Motor neuron (in vitro differentiated cells): ENCODE measurements around the gene DLG3. TPM values are rescaled to one million over a fixed set of nuclear protein-coding genes. Genes with fewer than 3 reads are reported as not detected.
"Not testable (repeated sequence)": the region's sequence is repeated elsewhere in the genome, so short reads cannot be mapped to it uniquely, and the experiment has no call there.

Experiments used
- ATAC-seq, 8 experiments: fragments of 200-7000 bp; cut with Tn5 transposase; replicated peaks in 6 of 8; 2 replicates each; pipeline ENCODE4 v1.8.0; 2021; ENCODE audit warnings: mild to moderate bottlenecking in 8 of 8, moderate library complexity in 8 of 8
- H3K27ac ChIP-seq, 2 donors: fragments of 250-450 bp; sonication (Bioruptor Pico); 2 replicates each; pipeline ENCODE4 v1.9.0; 2021; ENCODE audit warnings: antibody characterized with exemption in 2 of 2, mild to moderate bottlenecking in 2 of 2, moderate library complexity in 1 of 2
- H3K4me1 ChIP-seq, 2 donors: fragments of 250-450 bp; sonication (Bioruptor Pico); replicated peaks in 1 of 2; 2 replicates each; pipeline ENCODE4 v1.6.1; 2021; ENCODE audit warnings: antibody characterized with exemption in 2 of 2, mild to moderate bottlenecking in 2 of 2, moderate library complexity in 1 of 2
- H3K4me3 ChIP-seq, 5 donors: fragments of 250-450 bp; sonication (Bioruptor Pico); 2 replicates each; pipeline ENCODE4 v1.9.0; 2021; ENCODE audit warnings: antibody characterized with exemption in 5 of 5, mild to moderate bottlenecking in 5 of 5, moderate library complexity in 4 of 5
- WGBS, 10 experiments: fragments of 450-650 bp; shearing (Covaris generic); methylation state at CpG; one replicate each; pipeline ENCODE4 v1.0.0; 2022; 5-methylcytosine and 5-hydroxymethylcytosine counted together
- in situ Hi-C, 9 experiments: fragments of 400-800 bp; cut with MboI; loops; one replicate each; pipeline ENCODE4 v1.15.0; 2021; ENCODE audit warnings: low sequenced_read_pairs in 9 of 9, low pct_unique_long_range_greater_than_20kb in 2 of 9; ENCODE audit not compliant: unreplicated experiment in 9 of 9
- total RNA-seq, 8 experiments: library from RNA; unstranded; fragments of 300-600 nt; gene quantifications; 2 replicates each; pipeline versions ENCODE4 v1.2.3 to v1.2.4, GENCODE V29; 2022

DLG3 gene
- total RNA-seq, 8 experiments from 2014 or later = 0.61 to 28.7 (median 16.4) TPM

DNA sequence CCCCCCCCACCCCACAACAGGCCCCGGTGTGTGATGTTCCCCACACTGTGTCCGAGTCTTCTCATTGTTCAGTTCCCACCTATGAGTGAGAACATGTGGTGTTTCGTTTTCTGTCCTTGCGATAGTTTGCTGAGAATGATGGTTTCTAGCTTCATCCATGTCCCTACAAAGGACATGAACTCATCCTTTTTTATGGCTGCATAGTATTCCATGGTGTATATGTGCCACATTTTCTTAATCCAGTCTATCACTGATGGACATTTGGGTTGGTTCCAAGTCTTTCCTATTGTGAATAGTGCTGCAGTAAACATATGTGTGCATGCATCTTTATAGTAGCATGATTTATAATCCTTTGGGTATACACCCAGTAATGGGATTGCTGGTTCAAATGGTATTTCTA, 70.6 kb downstream of the DLG3 start:
- H3K27ac ChIP-seq, H3K4me3 ChIP-seq, in situ Hi-C loops, ATAC-seq, H3K4me1 ChIP-seq: not testable (repeated sequence)
- WGBS, 10 experiments = no CpG with 5 or more reads among the region's 4 CpGs

GRCh38 chrX:70515692-70516091, 71.1 kb downstream of the DLG3 start:
- ATAC-seq, in situ Hi-C loops, H3K27ac ChIP-seq, H3K4me1 ChIP-seq, H3K4me3 ChIP-seq: not testable (repeated sequence)
- 20% methylated on average over 1 of the region's 1 CpG; no CpG with 5 or more reads in 9 of the 10 experiments for WGBS, 10 experiments

DNA sequence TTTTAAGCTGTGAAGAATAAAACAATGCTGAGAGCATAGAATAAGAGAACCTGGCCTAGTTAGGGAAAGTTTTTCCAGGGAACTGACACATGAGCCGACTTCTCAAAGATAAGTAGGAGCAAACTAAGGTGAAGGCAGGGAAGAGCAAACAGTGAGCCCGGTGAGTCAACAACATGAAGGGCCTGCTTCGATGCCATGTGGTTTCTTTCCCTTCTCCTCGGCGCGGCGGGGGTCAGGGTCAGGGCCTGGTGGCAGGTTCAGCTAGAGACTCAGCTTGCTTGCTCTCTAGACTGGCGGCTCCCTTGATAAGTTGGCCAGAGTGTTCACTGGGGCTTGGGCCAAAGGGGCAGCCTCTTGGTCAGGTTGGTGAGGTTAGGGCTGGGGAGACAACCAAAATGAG, 81.1 kb downstream of the DLG3 start:
- WGBS, 10 experiments = 0 to 100% (median 69%) methylated on average over 1 to 8 of the region's 8 CpGs; no CpG with 5 or more reads in 5 of the 10 experiments
- no peak overlapping the region for H3K4me3 ChIP-seq
- in situ Hi-C loops = no loop called here
- H3K27ac ChIP-seq = no peak overlapping the region
- H3K4me1 ChIP-seq = no peaks in the 10 kb centered on the region
- no peak for ATAC-seq

- Histone ChIP-seq H3K4me3 (no peak overlapping the region), H3K27ac (no peak overlapping the region), H3K4me1 (no peaks in the 10 kb centered on the region)
- ATAC-seq = no peak
- in situ Hi-C loops = no loop called here
These were observed 82.4 kb downstream of the DLG3 start for GRCh38 chrX:70527053-70527452.

GRCh38 chrX:70527610-70528345, 83.1 kb downstream of the DLG3 start:
- 0 to 100% (median 38%) methylated on average over 1 to 3 of the region's 3 CpGs; no CpG with 5 or more reads in 5 of the 10 experiments for WGBS, 10 experiments
- ATAC-seq = no peak
- Histone ChIP-seq H3K4me1 (no peaks in the 10 kb centered on the region), H3K4me3 (no peak overlapping the region), H3K27ac (no peak overlapping the region)
- in situ Hi-C loops = no loop called here

DNA sequence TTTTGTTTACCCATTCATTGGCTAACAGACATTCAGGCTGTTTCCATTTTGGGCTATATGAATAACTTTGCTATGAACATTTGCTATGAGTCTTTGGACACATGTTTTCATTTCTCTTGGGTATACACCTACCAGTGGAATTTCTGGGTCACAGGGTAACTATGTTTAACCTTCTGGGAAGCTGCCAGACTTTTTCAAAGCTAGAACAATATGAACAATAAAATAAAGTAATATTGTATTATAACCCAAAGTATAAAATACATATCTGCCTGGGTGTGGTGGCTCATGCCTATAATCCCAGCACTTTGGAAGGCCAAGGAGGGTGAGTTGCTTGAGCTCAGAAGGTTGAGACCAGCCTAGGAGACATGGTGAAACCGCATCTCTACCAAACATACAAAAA, 90.6 kb downstream of the DLG3 start:
- in situ Hi-C loops = no loop called here
- Histone ChIP-seq H3K4me3 (no peak overlapping the region), H3K27ac (no peak overlapping the region), H3K4me1 (no peaks in the 10 kb centered on the region)
- no CpG with 5 or more reads among the region's 1 CpG for WGBS, 10 experiments
- no peak for ATAC-seq

- in situ Hi-C loops = no loop called here
- 40% methylated on average over 1 of the region's 3 CpGs; no CpG with 5 or more reads in 9 of the 10 experiments for WGBS, 10 experiments
- H3K4me3 ChIP-seq = no peak overlapping the region
These were observed 104.8 kb downstream of the DLG3 start for GRCh38 chrX:70549429-70549828.

GRCh38 chrX:70552130-70552704, 107.6 kb downstream of the DLG3 start:
- no peak overlapping the region for H3K4me3 ChIP-seq
- 20 to 62% (median 52%) methylated on average over 1 to 7 of the region's 7 CpGs; no CpG with 5 or more reads in 5 of the 10 experiments for WGBS, 10 experiments
- ATAC-seq = no peak
- H3K27ac ChIP-seq = no peak overlapping the region
- no peaks in the 10 kb centered on the region for H3K4me1 ChIP-seq
- in situ Hi-C loops = no loop called here

More at GRCh38 chrX:70549429-70549828, 104.8 kb downstream of the DLG3 start:
- Histone ChIP-seq H3K4me1 (no peaks in the 10 kb centered on the region), H3K27ac (no peak overlapping the region)
- ATAC-seq = no peak

DNA sequence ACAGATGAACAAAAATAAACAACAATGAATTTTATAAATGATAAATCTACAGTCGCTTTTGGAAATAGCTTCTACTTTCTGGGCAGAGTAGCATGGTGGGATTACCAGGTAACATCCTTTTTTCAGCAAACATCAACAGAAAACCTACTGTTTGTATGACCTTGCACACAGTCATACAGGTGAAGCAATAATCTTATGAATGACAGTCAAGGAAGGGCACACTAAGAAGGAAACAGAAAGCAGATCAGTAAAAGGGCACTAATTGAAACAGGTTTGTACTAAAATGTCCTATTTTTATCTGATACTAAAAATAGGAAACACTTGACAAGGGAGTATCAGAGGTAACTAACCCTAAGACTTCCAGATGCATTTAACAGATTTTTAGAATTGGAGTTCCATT, 108.9 kb downstream of the DLG3 start:
- in situ Hi-C loops = no loop called here
- WGBS, 10 experiments = 38 to 80% methylated on average over 1 of the region's 1 CpG; no CpG with 5 or more reads in 8 of the 10 experiments

DNA sequence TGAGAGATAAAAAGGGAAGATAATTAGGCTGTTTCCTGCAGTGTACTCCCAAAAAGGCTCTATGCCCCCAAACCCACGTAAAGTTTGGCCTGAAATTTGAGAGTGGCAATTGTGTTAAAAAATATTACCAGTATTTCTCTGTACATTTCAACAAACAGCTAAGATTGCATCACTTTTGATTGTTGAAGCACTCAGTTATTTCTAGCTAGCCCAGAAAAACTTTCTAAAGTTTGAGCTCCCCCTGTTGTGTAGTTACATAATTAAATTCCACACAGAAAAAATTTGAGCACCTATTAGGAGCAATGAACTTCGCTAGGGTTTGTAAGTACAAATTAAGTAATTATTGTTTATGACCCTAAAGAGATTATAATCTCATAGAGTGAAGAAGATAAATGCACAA, 109.4 kb downstream of the DLG3 start:
- in situ Hi-C loops = no loop called here
- ATAC-seq = peak in 2 of 8 experiments; percentile 24 to 28
- H3K27ac ChIP-seq = no peak overlapping the region
- H3K4me3 ChIP-seq = no peak overlapping the region
- H3K4me1 ChIP-seq = no peaks in the 10 kb centered on the region
- 0 to 90% (median 0%) methylated on average over 1 to 2 of the region's 2 CpGs; no CpG with 5 or more reads in 3 of the 10 experiments for WGBS, 10 experiments

More for the DNA sequence above, 108.9 kb downstream of the DLG3 start:
- H3K4me3 ChIP-seq = no peak overlapping the region
- no peak for ATAC-seq
- no peaks in the 10 kb centered on the region for H3K4me1 ChIP-seq
- H3K27ac ChIP-seq = no peak overlapping the region

GRCh38 chrX:70554523-70554922, 109.9 kb downstream of the DLG3 start:
- Histone ChIP-seq H3K4me1 (no peaks in the 10 kb centered on the region), H3K4me3 (no peak overlapping the region), H3K27ac (no peak overlapping the region)
- WGBS, 10 experiments = 0 to 100% (median 31%) methylated on average over 1 to 2 of the region's 2 CpGs; no CpG with 5 or more reads in 2 of the 10 experiments
- in situ Hi-C loops = no loop called here
- peak in 1 of 8 experiments; percentile 55 for ATAC-seq

DNA sequence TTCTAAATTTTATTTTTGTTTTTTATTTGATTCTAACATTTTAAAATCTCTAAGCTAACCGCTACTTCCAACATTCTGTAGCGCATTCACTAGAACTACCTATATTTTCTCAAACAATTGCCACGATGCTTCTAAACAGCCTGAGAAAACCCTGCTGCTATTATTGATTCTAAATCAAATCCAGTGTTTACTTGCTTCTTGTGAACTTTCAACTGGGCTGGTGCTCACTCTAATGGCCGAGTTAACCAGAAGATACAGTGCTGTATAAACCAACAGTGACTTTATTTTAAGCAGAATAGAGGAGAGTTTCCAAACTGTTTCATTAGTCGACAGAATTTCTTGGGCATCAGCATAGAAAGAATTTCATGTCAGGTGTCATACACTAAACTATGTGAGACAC, 110.3 kb downstream of the DLG3 start:
- no peak overlapping the region for H3K27ac ChIP-seq
- in situ Hi-C loops = no loop called here
- no peak overlapping the region for H3K4me3 ChIP-seq
- no peak for ATAC-seq
- 0 to 100% (median 82%) methylated on average over 2 to 5 of the region's 5 CpGs for WGBS, 10 experiments
- no peaks in the 10 kb centered on the region for H3K4me1 ChIP-seq
